ENCODE measurements around the gene TMEM205. TPM values are rescaled to one million over a fixed set of nuclear protein-coding genes. Genes with fewer than 3 reads are reported as not detected.

Gene TMEM205
- total and polyA plus RNA-seq, 2 experiments from 2014 or later = 123 to 293 TPM

- TF ChIP-seq STAT1 (IDR thresholded peaks at IDR 0.05; ENCODE audit: unreplicated experiment) (no peak), EZH2phosphoT487 (IDR thresholded peaks at IDR 0.05; ENCODE audit: unreplicated experiment) (no peak), POLR2AphosphoS5 (IDR thresholded peaks at IDR 0.05; ENCODE audit: low read depth) (no peak)
Observed at GRCh38 chr19:11331502-11331901, 14.6 kb downstream of the TMEM205 start (continued).

- no peak overlapping the region for H3K4me3 Mint-ChIP-seq
- Histone ChIP-seq H3K4me2 (no peak overlapping the region), H3K79me2 (replicated peaks; ENCODE audit: insufficient read depth) (no peaks in the 10 kb centered on the region), H3K27me3 (ENCODE audit: insufficient read depth) (no peaks in the 10 kb centered on the region), H4K20me1 (replicated peaks; ENCODE audit: insufficient read depth) (no peaks in the 10 kb centered on the region), H3K36me3 (ENCODE audit: insufficient read depth) (no peaks in the 10 kb centered on the region), H2AFZ (no peak overlapping the region), H3F3A (replicated peaks; ENCODE audit: low read depth) (no peaks in the 10 kb centered on the region; the same call in 1 of the 2 replicates), H3K9me2 (ENCODE audit: insufficient read depth) (no peaks in the 10 kb centered on the region), H3K4me3 (no peak overlapping the region), H3K4me1 (ENCODE audit: insufficient read depth) (no peaks in the 10 kb centered on the region), H3K27ac (ENCODE audit: low read depth) (no peak overlapping the region)
- DNase-seq (ENCODE audit: low spot score) (no peak), ATAC-seq (no peak)
- H3K36me3 Mint-ChIP-seq (ENCODE audit: low read depth) = peaks cover 20% of the 10 kb centered on the region
- no peak overlapping the region for H3K27ac Mint-ChIP-seq
- TF ChIP-seq ETS1 (IDR thresholded peaks at IDR 0.05) = no peak
- TF ChIP-seq STAT1 (IDR thresholded peaks at IDR 0.05; ENCODE audit: unreplicated experiment) = no peak
- TF ChIP-seq ZNF462 (CRISPR knock-in tag; IDR thresholded peaks at IDR 0.05) = no peak
- TF ChIP-seq CREB1 (CRISPR knock-in tag; IDR thresholded peaks at IDR 0.05; ENCODE audit: low read depth) = no peak
- no peaks in the 10 kb centered on the region for H3K4me1 Mint-ChIP-seq
- no peaks in the 10 kb centered on the region for H3K27me3 Mint-ChIP-seq (ENCODE audit: insufficient read depth, low read depth, poor library complexity)
- H3K9me3 Mint-ChIP-seq = no peaks in the 10 kb centered on the region
Observed at GRCh38 chr19:11330127-11330526, 15.9 kb downstream of the TMEM205 start.

Data from GM23338 (cell line).